Lower leg skin (tissue), 4 donors: ENCODE data around the gene DPYSL3. TPM values are rescaled to one million over a fixed set of nuclear protein-coding genes. Genes with fewer than 3 reads are reported as not detected.

Experiments used
- DNase-seq, 2 donors: peaks; one replicate each; pipeline ENCODE4 v3.0.0-alpha.2; 2019; ENCODE audit warnings: low spot score in 2 of 2
- H3K4me3 ChIP-seq: fragments of 200-600 bp; sonication (generic); 2 replicates; pipeline ENCODE4 v1.5.1; 2017; ENCODE audit warnings: mild to moderate bottlenecking, low read depth; ENCODE audit not compliant: poor library complexity, severe bottlenecking
- CTCF ChIP-seq, 3 donors: fragments of 450-650 bp; IDR thresholded peaks; one replicate each; pipeline ENCODE4 v1.5.1; 2016; ENCODE audit warnings: antibody characterized with exemption in 3 of 3, mild to moderate bottlenecking in 3 of 3, moderate library complexity in 2 of 3
- POLR2A ChIP-seq, 2 donors: fragments of 450-650 bp; IDR thresholded peaks; one replicate each; pipeline ENCODE4 v1.6.1; 2016 to 2017; ENCODE audit warnings: antibody characterized with exemption in 2 of 2, mild to moderate bottlenecking in 1 of 2, moderate library complexity in 1 of 2
- WGBS, 2 donors: methylation state at CpG; one replicate each; pipeline ENCODE4 v1.1.5; 2018; 5-methylcytosine and 5-hydroxymethylcytosine counted together
- intact Hi-C: fragments of 100-400 bp; cut with DNase I; formaldehyde crosslinking; loops from one replicate; pipeline ENCODE4 v1.15.0; 2023; ENCODE audit warnings: low total_unique reads
- total RNA-seq, 4 donors: library from RNA; depleted of rRNA; stranded (reverse); fragments of >200 nt; gene quantifications; one replicate each; pipeline ENCODE4 v1.1.0, GENCODE V29; 2016

The DPYSL3 gene
- total RNA-seq, 4 donors from 2014 or later: 7.1 to 32.2 (median 11.0) TPM

- intact Hi-C loops: no loop called here
- no peak overlapping the region for H3K4me3 ChIP-seq
- TF ChIP-seq POLR2A (IDR thresholded peaks at IDR 0.05) (no peak), CTCF (IDR thresholded peaks at IDR 0.05) (no peak)
- DNase-seq: no peak
- WGBS, 2 donors: 66 to 68% methylated on average over 2 of the region's 2 CpGs
Observed at GRCh38 chr5:147360816-147361215, 149.1 kb downstream of the DPYSL3 start.

- 78 to 80% methylated on average over 2 of the region's 2 CpGs for WGBS, 2 donors
- H3K4me3 ChIP-seq: no peak overlapping the region
- DNase-seq: no peak
- intact Hi-C loops: no loop called here
- no peak for TF ChIP-seq CTCF (IDR thresholded peaks at IDR 0.05)
- TF ChIP-seq POLR2A (IDR thresholded peaks at IDR 0.05): no peak
Observed at GRCh38 chr5:147359581-147359980, 150.3 kb downstream of the DPYSL3 start.

- intact Hi-C loops: no loop called here
- TF ChIP-seq POLR2A (IDR thresholded peaks at IDR 0.05) (no peak), CTCF (IDR thresholded peaks at IDR 0.05) (no peak)
- WGBS, 2 donors: 43 to 58% methylated on average over 1 of the region's 1 CpG
- no peak overlapping the region for H3K4me3 ChIP-seq
- DNase-seq: no peak
Observed at GRCh38 chr5:147359101-147359500, 150.8 kb downstream of the DPYSL3 start.

GRCh38 chr5:147349241-147349640 is 160.6 kb downstream of the DPYSL3 start:
- intact Hi-C loops: no loop called here
- 54 to 66% methylated on average over 2 of the region's 2 CpGs for WGBS, 2 donors
- TF ChIP-seq POLR2A (IDR thresholded peaks at IDR 0.05) (no peak), CTCF (IDR thresholded peaks at IDR 0.05) (no peak)

GRCh38 chr5:147348451-147348850 is 161.4 kb downstream of the DPYSL3 start:
- DNase-seq: no peak
- TF ChIP-seq CTCF (IDR thresholded peaks at IDR 0.05) (no peak), POLR2A (IDR thresholded peaks at IDR 0.05) (no peak)
- intact Hi-C loops: no loop called here
- no peak overlapping the region for H3K4me3 ChIP-seq
- 91 to 93% methylated on average over 5 of the region's 5 CpGs for WGBS, 2 donors

More at GRCh38 chr5:147349241-147349640, 160.6 kb downstream of the DPYSL3 start:
- DNase-seq: no peak
- no peak overlapping the region for H3K4me3 ChIP-seq

- intact Hi-C loops: no loop called here
- 90 to 92% methylated on average over 2 of the region's 2 CpGs for WGBS, 2 donors
- TF ChIP-seq POLR2A (IDR thresholded peaks at IDR 0.05) (no peak), CTCF (IDR thresholded peaks at IDR 0.05) (no peak)
Observed at GRCh38 chr5:147348046-147348445, 161.8 kb downstream of the DPYSL3 start.

More at GRCh38 chr5:147348046-147348445, 161.8 kb downstream of the DPYSL3 start:
- no peak overlapping the region for H3K4me3 ChIP-seq
- no peak for DNase-seq
